HG03103 (cell line): Measurements from ENCODE around the gene ZNF280D.
"Not testable (repeated sequence)": the region's sequence is repeated elsewhere in the genome, so short reads cannot be mapped to it uniquely, and the experiment has no call there.

ENCODE experiments used
- ATAC-seq: cut with Tn5 transposase; IDR thresholded peaks from one replicate; pipeline ENCODE4 v1.9.1; 2021; ENCODE audit warnings: low read depth; ENCODE audit not compliant: unreplicated experiment

Gene ZNF280D, protein sequence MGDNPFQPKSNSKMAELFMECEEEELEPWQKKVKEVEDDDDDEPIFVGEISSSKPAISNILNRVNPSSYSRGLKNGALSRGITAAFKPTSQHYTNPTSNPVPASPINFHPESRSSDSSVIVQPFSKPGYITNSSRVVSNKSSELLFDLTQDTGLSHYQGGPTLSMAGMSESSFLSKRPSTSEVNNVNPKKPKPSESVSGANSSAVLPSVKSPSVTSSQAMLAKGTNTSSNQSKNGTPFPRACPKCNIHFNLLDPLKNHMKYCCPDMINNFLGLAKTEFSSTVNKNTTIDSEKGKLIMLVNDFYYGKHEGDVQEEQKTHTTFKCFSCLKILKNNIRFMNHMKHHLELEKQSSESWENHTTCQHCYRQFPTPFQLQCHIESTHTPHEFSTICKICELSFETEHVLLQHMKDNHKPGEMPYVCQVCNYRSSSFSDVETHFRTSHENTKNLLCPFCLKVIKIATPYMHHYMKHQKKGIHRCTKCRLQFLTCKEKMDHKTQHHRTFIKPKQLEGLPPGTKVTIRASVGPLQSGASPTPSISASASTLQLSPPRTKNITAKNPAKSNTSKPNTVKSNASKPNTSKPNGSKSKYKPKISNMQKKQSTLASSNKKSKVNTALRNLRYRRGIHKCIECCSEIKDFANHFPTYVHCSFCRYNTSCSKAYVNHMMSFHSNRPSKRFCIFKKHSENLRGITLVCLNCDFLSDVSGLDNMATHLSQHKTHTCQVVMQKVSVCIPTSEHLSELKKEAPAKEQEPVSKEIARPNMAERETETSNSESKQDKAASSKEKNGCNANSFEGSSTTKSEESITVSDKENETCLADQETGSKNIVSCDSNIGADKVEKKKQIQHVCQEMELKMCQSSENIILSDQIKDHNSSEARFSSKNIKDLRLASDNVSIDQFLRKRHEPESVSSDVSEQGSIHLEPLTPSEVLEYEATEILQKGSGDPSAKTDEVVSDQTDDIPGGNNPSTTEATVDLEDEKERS

DNA sequence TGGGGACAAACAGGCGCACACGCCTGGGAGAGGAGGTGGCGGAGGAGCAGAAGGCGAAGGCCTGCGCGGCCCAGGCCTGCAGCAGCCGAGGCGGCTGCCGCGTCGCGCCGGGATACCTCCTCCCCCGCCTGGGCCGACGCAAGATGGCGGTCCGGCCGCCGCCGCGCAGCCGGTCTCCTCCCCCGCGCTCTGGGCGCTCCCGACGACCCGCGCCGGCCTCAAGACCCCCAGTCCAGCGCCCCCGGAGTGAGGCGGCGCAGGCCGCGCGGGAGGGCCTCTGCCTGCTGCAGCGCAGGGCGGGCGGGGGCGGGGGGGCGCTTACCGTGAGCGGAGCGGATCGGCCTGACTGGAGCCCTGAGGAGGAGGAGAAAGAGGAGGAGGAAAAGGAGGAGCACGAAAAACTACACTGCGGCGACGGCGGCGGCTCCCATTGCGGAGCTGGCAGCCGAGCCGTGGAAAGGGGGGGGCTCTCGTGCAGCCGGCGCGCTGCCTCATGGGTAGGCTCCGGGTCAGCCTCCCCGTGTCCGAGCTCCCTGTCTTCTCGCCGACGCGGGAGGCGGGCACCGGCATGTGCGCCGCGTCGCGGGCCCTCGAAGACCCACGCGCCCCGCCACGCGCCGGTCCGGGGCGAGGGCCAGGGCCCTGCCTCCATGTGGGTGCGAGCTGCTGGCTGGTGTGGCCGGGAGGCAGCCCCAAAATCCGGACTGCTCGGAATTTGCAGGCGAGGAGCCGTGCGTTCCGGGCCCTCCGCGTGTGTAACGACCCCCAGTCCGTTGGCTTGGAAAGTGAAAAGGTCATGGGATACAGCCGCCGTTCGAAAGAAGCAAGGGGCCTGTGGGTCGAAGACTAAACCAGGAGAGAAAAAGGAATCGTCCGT, at the start of gene ZNF280D:
ZNF280D (minus strand) TSS at position 374 of the 877 bp plus-strand sequence. CDS start 26,400 bp downstream, outside the sequence.
- peak; percentile 61 for ATAC-seq

DNA sequence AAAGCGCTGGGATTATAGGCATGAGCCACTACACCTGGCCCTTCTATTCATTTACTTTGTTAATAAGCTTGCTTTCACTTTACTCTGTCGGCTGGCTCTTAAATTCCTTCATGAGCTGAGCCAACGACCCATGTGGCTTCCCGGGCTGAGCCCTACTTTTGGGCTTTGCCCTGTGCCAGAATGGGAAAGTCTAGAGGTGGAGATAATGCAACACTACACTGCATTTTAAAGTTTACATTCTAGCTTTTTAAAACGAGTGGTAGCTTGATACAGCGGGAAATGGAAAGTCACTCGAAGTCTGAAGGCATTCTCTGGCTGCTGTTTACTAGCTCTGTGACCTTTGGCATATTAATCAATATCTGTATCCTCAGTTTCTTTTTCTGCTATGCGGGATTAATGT, 49.0 kb upstream of the ZNF280D start:
- no peak for ATAC-seq

DNA sequence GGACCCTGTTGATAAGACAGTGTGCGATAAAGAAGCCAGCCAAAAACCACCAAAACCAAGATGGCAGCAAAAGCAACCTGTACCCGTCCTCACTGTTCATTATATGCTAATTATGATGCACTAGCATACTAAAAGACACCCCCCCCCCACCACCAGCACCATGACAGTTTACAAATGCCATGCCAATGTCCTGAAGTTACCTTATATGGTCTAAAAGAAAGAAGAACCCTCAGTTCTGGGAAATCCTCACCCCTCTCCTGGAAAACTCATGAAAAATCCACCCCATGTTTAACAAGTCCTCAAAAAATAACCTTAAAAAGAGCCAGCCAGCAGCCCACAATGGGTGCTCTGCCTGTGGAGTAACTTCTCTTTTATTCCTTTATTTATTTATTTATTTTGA, 48.4 kb upstream of the ZNF280D start:
- ATAC-seq, result no peak

DNA sequence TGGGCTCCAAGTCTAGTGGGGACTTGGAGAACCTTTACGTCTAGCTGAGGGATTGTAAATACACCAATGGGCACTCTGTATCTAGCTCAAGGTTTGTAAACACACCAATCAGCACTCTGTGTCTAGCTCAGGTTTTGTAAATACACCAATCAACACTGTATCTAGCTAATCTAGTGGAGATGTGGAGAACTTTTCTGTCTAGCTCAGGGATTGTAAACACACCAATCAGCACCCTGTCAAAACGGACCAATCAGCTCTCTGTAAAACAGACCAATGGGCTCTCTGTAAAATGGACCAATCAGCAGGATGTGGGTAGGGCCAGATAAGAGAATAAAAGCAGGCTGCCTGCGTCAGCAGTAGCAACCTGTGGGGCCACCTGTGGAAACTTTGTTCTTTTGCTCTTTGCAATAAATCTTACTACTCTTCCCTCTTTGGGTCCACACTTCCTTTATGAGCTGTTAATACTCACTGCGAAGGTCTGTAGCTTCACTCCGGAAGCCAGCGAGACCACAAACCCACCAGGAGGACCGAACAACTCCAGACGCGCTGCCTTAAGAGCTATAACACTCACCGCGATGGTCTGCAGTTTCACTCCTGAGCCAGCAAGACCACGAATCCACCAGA, 46.9 kb upstream of the ZNF280D start:
- not testable (repeated sequence) for ATAC-seq

DNA sequence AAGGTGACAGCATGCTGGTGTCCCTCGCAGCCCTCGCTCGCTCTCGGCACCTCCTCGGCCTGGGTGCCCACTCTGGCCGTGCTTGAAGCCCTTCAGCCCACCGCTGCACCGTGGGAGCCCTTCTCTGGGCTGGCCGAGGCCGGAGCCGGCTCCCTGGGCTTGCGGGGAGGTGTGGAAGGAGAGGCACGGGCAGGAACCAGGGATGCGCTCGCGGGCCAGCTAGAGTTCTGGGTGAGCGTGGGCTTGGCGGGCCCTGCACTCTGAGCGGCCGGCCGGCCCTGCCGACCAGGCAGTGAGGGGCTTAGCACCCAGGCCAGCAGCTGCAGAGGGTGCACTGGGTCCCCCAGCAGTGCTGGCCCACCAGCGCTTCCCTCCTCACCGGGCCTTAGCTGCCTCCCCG, 46.1 kb upstream of the ZNF280D start:
- ATAC-seq, result not testable (repeated sequence)

DNA sequence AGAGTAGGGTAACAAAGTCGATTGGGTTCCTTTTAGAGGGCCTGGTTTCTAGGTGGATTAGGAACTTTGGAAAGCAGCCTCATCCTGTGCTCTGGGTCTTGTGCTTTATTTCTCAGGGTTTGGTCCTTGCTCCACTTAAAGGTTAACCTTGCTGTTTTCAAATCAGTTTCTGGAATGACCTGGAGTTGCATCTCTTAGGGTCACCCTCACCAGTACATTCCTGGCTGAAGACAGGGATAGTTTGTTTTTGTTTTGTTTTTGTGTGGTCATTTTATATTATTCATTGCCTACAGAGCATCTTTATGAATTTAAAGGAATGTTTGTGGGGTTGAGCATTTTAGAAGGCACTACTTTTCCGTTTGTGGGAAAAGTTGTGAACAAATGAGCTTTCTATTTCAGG, 45.5 kb upstream of the ZNF280D start:
- ATAC-seq, result no peak

DNA sequence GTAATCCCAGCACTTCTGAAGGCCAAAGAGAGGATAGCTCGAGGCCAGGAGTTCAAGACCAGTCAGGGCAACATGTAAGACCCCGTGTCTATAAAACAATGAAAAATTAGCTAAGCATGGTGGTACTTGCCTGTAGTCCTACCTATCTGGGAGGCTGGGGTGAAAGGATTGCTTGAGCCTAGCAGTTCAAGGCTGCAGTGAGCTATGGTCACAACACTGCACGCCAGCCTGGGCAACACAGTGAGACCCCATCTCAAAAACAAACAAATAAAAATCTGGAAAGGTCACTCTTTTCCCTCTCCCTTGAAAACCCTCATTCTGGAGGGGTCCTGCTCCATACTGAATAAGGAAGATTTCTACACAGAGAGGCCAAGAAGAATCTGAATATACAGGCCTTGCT, 43.5 kb upstream of the ZNF280D start:
- ATAC-seq, result no peak

DNA sequence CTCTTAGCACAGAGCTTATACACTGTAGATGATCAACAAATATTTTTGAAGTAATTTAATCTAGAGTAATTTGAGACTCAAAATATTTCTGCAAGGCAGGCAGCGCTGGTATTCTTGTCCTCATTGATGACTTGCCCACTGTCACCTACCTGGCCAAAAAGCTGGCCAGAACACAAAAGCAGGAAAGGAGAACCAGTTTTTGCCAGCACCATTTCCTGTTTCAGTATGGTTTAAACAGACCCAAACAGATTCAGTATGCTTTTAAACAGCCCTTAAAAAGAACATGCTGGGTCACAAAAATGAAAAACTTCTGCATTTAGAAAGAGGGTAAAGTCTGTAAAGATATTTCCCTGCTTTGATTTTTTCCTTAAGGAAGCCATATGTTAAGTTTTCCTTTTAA, 42.3 kb upstream of the ZNF280D start:
- no peak for ATAC-seq

DNA sequence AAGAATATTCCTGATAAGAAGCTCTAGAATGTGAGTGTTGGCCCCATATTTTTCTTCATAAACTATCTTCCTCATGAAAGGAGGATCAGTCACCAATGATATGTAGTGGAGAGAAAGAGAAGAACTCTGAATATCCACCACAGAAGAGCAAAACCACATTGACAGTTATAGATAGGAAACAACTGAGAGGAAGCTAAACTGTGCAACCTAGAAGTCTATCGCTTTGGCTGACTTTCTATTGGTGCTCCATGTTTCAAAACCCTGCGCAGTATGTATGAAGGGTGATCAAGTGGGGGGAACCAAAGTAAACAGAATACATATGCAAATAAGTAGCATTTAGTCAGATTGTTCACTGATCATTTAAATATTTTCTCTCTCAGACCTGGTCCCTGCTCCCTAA, 41.0 kb upstream of the ZNF280D start:
- no peak for ATAC-seq

DNA sequence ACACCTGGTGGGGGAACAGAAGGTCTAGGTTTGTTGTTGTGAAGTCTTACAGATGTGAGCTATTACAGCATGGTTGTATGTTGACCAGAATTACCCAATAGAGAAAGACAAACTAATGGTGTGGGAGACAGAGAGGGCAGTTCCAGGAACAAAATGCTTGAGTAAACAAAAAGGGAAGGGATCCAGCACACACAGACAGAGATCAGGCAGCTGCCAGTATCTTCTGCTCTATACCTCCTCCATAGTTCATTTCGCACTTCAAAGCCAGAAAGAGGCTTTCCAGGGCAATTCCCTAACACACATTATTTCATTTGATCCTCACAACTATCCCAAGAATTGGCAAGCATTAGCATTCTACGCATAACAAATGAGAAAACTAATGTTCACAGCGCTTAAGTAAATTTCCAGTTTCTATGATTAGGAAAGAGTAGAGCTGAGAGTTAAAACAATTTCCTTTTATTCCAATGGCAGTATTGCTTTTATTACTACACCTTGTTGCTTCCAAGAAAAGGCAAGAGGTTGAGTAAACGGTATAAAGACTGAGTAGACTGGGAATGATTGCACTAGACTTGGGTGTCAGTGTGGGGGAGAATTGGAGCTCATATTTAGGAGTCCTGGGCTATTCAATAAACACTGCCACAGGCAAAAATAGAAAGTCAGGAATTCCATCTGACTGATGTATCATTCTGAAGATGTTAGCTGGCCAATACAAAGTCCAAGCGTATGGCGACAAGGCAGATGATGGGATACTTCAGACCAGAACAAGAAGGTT, 39.7 kb upstream of the ZNF280D start:
- ATAC-seq, result no peak

DNA sequence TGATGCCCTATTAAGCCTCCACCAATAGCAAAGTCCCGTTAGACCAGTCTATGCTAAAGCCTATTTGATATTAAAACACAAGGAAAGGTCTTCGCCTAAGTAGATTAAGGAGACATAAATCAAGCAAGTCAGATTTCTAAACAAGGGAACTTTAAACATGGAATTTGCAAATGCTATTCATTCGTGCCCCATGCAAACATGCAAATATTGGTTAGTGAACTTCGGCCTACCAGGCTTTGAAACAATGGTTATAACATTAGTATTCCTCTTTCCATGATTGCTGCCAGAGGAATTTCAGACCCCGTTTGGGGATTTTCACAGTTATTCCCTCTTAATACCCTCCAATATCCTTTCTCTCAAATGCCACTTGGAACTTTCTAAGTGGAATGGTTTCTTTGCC, 36.9 kb upstream of the ZNF280D start:
- no peak for ATAC-seq

DNA sequence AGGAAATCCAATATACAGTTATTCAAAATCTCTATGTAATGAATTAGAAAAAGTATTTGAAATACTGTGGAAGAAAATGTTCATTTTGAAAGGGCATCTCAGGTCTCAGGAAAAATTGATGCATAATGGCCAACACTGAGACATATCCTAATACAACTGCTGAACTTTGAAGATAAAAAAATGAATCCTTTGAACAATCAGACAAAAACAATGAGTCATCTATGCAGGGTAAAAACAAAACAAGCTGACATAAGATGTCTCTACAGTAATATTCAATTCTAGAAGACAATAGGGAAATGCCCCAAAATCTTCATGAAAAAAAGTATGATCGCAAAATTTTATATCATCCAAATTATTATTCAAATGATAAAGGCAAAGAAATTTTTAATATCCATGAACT, 34.0 kb upstream of the ZNF280D start:
- ATAC-seq, result no peak

DNA sequence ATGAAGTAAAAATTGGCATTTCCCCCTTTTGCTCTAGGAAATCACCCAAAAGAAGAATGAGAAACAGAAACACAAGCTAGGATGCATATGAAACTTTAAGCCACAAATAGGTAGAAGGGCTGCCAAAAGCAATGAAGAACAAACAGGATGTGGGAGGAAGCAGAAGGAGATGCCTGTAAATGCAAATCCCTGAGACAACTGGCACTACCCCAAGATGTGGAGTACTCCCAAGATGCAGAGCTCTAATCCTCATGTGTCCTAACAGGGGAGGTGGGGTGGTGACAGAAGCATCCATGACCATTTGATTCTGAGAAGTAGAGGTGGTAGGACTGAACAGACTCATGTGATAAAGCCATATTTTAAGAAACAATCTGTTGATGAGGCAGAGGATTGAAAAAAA, 31.9 kb upstream of the ZNF280D start:
- ATAC-seq, result no peak

DNA sequence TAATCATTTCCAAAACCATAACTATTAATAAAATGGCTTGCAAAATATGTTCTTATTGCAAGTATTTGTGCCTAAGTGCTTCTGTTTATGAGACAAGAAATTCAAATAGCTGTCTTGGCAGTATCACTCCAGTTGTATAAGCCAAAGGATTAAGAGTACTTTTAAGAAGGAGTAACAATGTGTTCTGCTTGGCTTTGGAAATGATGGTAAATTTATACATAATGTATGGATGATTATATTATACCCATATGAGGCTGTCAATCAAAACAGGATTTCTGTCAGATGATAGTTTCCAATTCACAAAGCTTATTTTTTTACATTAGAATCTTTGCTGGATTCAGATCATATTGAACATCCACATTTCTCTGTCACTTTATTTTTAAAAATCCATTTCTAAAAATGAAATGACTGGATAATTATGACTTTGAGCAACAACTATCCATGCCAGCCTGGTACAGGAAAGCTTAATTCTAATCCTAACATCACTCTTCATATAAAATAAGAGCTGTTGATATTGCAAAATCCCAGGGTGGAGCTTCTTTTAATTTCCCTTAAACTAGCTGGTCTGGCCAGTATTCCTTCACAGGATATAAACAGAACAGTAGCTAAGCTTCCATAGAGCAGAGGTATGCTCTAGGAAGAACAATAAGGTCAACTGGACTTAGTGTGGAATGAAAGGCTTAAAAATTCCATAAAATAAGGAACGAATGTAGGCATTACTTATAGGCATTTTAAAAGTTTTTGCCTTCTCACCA, 30.0 kb upstream of the ZNF280D start:
- ATAC-seq, result no peak

DNA sequence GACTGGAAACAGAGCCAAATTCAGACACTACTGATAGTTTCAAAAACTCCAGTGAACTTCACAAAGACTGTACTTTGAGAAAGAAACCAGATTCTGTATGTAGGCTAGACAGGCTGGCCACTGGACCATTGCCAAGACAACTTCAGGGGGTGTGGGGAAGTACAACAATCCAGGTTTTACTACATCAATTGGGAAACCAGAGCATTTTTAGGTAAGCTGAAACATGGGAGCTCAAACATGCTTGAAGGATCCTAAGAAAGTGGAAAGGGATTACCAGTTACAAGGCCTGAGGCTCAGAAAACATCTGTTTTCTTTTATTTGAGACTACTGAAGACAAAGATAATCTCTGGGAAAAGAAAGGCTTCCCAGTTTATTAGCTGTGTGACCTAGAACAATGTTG, 26.9 kb upstream of the ZNF280D start:
- no peak for ATAC-seq

DNA sequence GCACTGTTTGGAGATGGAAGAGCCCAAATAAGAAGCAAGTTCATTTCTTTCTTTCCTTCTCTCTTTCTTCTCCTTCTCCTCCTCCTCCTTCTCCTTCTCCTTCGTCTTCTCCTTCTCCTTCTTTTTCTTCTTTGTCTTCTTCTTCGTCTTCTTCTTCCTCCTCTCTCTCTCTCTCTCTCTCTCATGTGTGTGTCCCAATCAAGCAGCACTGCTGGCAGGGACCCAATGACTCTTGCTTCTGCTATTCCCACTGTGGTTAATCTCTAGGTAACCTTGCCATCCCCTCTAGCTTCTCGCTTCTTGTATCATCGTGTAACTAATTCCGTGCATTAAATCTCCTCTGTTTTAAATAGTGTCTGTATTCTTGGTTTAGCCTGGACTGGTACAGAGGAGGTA, 26.1 kb upstream of the ZNF280D start:
- ATAC-seq, result no peak

DNA sequence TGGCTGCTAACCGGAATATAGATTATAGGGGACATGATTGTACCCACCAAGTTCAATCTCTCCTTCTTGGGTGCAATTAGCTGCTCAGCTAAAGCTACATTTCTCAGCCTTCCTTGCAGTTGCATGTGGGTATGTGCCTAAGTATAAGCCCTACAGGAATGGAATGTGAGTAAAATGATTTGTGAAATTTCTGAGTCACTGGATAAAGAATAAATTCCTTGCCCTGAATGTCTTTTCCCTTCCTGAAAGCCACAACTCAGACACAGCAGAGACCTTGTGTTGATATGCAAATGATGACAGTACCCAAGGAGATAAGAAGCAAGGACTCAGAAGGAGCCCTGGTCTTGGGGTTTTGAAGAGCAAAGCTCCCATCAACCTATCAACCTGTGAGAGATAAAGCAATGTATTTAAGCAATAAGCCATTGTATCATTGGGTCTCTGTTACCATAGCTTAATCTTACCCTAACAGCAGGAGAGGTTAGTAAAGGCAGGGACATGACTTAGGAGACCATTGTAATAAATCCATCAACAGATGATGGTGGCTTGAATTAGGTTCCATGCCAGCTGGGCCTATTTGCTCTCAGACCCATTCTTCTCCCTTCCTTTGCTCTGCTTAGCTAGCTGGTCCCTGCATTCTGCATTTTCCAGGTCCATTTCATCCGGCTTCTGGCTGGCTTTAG, 25.6 kb upstream of the ZNF280D start:
- no peak for ATAC-seq

DNA sequence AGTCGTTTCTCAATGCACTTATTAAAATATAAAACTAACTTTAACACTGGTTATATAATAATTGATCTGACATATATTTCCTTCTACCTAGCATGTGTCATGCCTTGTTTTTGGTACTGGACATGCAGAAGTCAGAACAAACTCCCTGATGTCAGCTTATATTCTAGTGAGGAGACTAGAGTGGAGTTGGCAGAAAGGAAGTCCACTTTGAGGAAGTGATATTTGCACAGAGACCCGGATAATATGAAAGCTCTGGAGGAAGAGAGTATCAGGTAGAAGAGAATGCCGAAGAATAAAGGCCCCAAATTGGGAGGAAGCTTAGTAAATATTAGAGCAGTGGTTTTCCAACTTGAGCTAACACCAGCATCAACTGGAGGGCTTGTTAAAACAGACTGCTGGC, 24.6 kb upstream of the ZNF280D start:
- no peak for ATAC-seq
